Hepatocyte (in vitro differentiated cells): ENCODE measurements around the gene RAPGEF4.

ENCODE experiments used
- CTCF ChIP-seq: fragments of 200-600 bp; sonication (generic); IDR thresholded peaks from 2 replicates; pipeline ENCODE4 v1.5.1; 2016; ENCODE audit warnings: antibody characterized with exemption, mild to moderate bottlenecking; ENCODE audit not compliant: poor library complexity
- EZH2 ChIP-seq: fragments of 200-600 bp; sonication (generic); IDR thresholded peaks from 2 replicates; pipeline ENCODE4 v1.6.1; 2016; ENCODE audit warnings: antibody characterized with exemption, mild to moderate bottlenecking, borderline replicate concordance
- EZH2phosphoT487 ChIP-seq: fragments of 200-600 bp; sonication (generic); IDR thresholded peaks from one replicate; pipeline ENCODE4 v1.6.1; 2018; ENCODE audit warnings: antibody characterized with exemption, mild to moderate bottlenecking, low read depth, moderate library complexity; ENCODE audit not compliant: unreplicated experiment, severe bottlenecking

- TF ChIP-seq CTCF (no peak), EZH2 (no peak), EZH2phosphoT487 (no peak)
Measured at GRCh38 chr2:173008786-173009185, 273.1 kb downstream of the RAPGEF4 start.
